SK-N-MC (cell line): Measurements from ENCODE around the gene XXYLT1.

Experiments used
- DNase-seq: peaks from one replicate; pipeline ENCODE4 v3.0.0-alpha.2; 2011; ENCODE audit warnings: low read depth, low spot score
- H3K27ac ChIP-seq: fragments of 200-600 bp; sonication (generic); 2 replicates; pipeline ENCODE4 v1.5.1; 2016; ENCODE audit warnings: mixed run types
- H3K36me3 ChIP-seq: fragments of 200-600 bp; sonication (generic); 2 replicates; pipeline ENCODE4 v1.6.1; 2017; ENCODE audit warnings: antibody characterized with exemption, low read length, mixed read lengths; ENCODE audit not compliant: insufficient read depth
- H3K4me3 ChIP-seq: fragments of 200-600 bp; sonication (generic); 2 replicates; pipeline ENCODE4 v1.5.1; 2016
- H3K9ac ChIP-seq: fragments of 200-600 bp; sonication (generic); 2 replicates; pipeline ENCODE4 v1.8.0; 2017; ENCODE audit warnings: mixed run types, mixed read lengths; ENCODE audit not compliant: insufficient read length
- H3K9me3 ChIP-seq: fragments of 200-600 bp; sonication (generic); 2 replicates; pipeline ENCODE4 v1.6.1; 2017; ENCODE audit warnings: low read depth, mild to moderate bottlenecking, antibody characterized with exemption, low read length, moderate library complexity, mixed read lengths
- EZH2 ChIP-seq: fragments of 200-600 bp; sonication (generic); IDR thresholded peaks from one replicate; pipeline ENCODE4 v1.6.1; 2017; ENCODE audit warnings: antibody characterized with exemption
- FOXP2 ChIP-seq: optimal IDR thresholded peaks from 2 replicates; pipeline ENCODE3; 2011; ENCODE audit warnings: mild to moderate bottlenecking, moderate library complexity; ENCODE audit not compliant: insufficient read depth; ENCODE audit errors: extremely low read length, control extremely low read depth
- POLR2AphosphoS5 ChIP-seq: IDR thresholded peaks from 2 replicates; pipeline ENCODE4 v1.6.1; 2012; ENCODE audit warnings: mild to moderate bottlenecking, low read depth, low read length, borderline replicate concordance

The XXYLT1 gene

GRCh38 chr3:195087328-195087727 is 183.6 kb downstream of the XXYLT1 start:
- H3K4me3 ChIP-seq, result no peak overlapping the region
- TF ChIP-seq POLR2AphosphoS5 (no peak), EZH2 (no peak), FOXP2 (no peak)

DNA sequence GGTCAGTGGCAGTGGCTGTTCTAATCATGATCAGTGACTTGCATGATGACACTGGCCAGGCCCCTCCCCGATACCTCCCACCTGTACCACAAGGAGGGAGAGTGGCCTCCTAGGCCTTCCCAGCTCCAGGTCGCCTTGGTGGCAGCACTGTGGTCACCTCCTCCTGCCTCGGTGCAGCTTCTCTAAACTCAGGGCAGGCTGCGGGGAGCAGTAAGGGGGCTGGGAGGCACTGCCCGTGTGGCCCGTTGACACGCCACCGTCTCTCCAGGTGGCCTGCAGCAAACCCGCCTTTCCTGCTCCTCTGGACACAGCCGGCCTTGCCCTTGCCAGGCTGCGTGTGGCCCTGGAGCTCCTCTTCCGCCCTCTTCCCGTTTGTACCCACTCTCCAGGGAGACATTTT is 184.1 kb downstream of the XXYLT1 start:
- H3K9ac ChIP-seq, result no peak overlapping the region
- H3K4me3 ChIP-seq, result no peak overlapping the region
- no peaks in the 10 kb centered on the region for H3K9me3 ChIP-seq
- DNase-seq, result no peak
- H3K36me3 ChIP-seq, result no peaks in the 10 kb centered on the region
- H3K27ac ChIP-seq, result no peak overlapping the region
- TF ChIP-seq EZH2 (no peak), FOXP2 (no peak)

More at GRCh38 chr3:195087328-195087727, 183.6 kb downstream of the XXYLT1 start:
- H3K36me3 ChIP-seq, result no peaks in the 10 kb centered on the region
- no peak overlapping the region for H3K27ac ChIP-seq
- DNase-seq, result no peak
- no peak overlapping the region for H3K9ac ChIP-seq
- no peaks in the 10 kb centered on the region for H3K9me3 ChIP-seq

DNA sequence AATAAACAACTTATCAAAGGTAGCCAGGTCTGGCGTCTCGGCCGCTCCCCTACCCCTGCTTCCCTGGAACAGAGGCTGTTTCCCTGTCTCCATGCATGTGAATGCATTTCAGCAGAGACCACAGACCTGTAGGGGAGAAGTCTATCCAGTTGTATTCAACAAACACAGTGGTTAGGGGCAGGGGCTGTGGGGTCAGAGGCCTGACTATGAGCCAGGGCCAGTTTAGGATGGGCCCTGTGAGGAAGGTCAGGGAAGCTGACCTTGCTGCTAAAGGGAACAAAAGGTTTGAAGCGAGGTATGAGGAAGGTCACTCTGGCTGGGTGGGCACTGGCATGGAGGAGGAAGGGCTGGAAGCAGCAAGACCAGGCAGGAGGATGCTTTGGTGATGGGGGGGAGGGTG is 184.6 kb downstream of the XXYLT1 start:
- TF ChIP-seq EZH2, result no peak
- TF ChIP-seq FOXP2, result no peak
- no peak overlapping the region for H3K9ac ChIP-seq
- no peak overlapping the region for H3K4me3 ChIP-seq

GRCh38 chr3:195085356-195086130 is 185.4 kb downstream of the XXYLT1 start:
- Histone ChIP-seq H3K4me3 (no peak overlapping the region), H3K27ac (no peak overlapping the region), H3K36me3 (no peaks in the 10 kb centered on the region), H3K9ac (no peak overlapping the region), H3K9me3 (no peaks in the 10 kb centered on the region)
- TF ChIP-seq POLR2AphosphoS5 (no peak), FOXP2 (no peak), EZH2 (no peak)
- DNase-seq, result no peak

More for the DNA sequence above, 184.6 kb downstream of the XXYLT1 start:
- Histone ChIP-seq H3K27ac (no peak overlapping the region), H3K36me3 (no peaks in the 10 kb centered on the region), H3K9me3 (no peaks in the 10 kb centered on the region)
- no peak for DNase-seq

DNA sequence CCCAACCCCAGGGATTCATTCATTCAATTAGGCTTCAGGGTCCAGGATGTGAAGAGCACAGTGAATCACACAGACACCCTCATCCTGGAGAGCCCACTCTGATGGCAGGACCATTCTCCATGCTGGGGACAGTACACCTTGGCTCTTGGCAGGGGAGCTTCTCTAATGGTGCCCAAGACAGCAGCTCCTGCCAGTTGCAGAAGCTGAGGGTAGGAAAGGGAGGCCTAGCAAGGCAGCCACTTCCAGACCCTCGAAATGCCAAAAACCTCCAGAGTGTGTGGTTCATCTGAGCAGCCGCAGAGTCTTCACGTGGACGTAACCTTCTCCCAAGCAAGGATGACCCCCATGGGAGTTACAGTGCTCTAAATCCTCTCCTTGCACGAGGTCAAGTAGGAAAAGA is 186.2 kb downstream of the XXYLT1 start:
- TF ChIP-seq POLR2AphosphoS5, result no peak
- TF ChIP-seq EZH2, result no peak
- TF ChIP-seq FOXP2, result no peak
- H3K36me3 ChIP-seq, result no peaks in the 10 kb centered on the region
- H3K9ac ChIP-seq, result no peak overlapping the region

DNA sequence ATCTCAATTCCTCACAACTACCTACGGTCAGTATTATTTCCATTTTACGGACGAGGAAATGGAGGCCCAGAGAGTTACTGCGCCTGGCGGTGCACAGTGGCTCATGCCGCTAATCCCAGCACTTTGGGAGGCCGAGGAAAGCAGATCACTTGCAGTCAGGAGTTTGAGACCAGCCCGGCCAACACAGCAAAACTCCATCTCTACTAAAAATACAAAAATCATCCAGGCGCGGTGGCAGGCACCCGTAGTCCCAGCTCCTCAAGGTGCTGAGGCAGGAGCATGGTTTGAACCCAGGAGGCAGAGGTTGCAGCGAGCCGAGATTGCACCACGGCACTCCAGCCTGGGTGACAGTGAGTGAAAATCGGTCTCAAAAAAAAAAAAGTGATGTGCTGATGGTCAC is 187.3 kb downstream of the XXYLT1 start:
- TF ChIP-seq FOXP2, result no peak

More for the DNA sequence above, 186.2 kb downstream of the XXYLT1 start:
- Histone ChIP-seq H3K27ac (no peak overlapping the region), H3K4me3 (no peak overlapping the region), H3K9me3 (no peaks in the 10 kb centered on the region)
- DNase-seq, result no peak

GRCh38 chr3:195082811-195083210 is 188.1 kb downstream of the XXYLT1 start:
- no peak overlapping the region for H3K9ac ChIP-seq
- no peaks in the 10 kb centered on the region for H3K9me3 ChIP-seq
- H3K36me3 ChIP-seq, result no peaks in the 10 kb centered on the region
- no peak for DNase-seq
- no peak overlapping the region for H3K27ac ChIP-seq
- TF ChIP-seq POLR2AphosphoS5, result no peak
- TF ChIP-seq EZH2, result no peak
- TF ChIP-seq FOXP2, result no peak
- no peak overlapping the region for H3K4me3 ChIP-seq

More for the DNA sequence above, 187.3 kb downstream of the XXYLT1 start:
- H3K27ac ChIP-seq, result no peak overlapping the region
- no peak overlapping the region for H3K4me3 ChIP-seq
- no peak for DNase-seq
- H3K9ac ChIP-seq, result no peak overlapping the region
- no peaks in the 10 kb centered on the region for H3K36me3 ChIP-seq
- no peaks in the 10 kb centered on the region for H3K9me3 ChIP-seq

- no peak overlapping the region for H3K9ac ChIP-seq
- no peak for DNase-seq
- no peaks in the 10 kb centered on the region for H3K9me3 ChIP-seq
- H3K27ac ChIP-seq, result no peak overlapping the region
- TF ChIP-seq FOXP2 (no peak), EZH2 (no peak), POLR2AphosphoS5 (no peak)
- no peaks in the 10 kb centered on the region for H3K36me3 ChIP-seq
- H3K4me3 ChIP-seq, result no peak overlapping the region
These were observed 189.6 kb downstream of the XXYLT1 start for GRCh38 chr3:195081242-195081963.
